Measurements from ENCODE around the gene ACACB. TPM values are rescaled to one million over a fixed set of nuclear protein-coding genes. Genes with fewer than 3 reads are reported as not detected.

Gene ACACB
- total RNA-seq: 64.5 TPM
- long read RNA-seq, partial matches to known transcripts: 11 of 26 reads
- long read RNA-seq, other reads (novel, unspliced or antisense): 15 of 26 reads

DNA sequence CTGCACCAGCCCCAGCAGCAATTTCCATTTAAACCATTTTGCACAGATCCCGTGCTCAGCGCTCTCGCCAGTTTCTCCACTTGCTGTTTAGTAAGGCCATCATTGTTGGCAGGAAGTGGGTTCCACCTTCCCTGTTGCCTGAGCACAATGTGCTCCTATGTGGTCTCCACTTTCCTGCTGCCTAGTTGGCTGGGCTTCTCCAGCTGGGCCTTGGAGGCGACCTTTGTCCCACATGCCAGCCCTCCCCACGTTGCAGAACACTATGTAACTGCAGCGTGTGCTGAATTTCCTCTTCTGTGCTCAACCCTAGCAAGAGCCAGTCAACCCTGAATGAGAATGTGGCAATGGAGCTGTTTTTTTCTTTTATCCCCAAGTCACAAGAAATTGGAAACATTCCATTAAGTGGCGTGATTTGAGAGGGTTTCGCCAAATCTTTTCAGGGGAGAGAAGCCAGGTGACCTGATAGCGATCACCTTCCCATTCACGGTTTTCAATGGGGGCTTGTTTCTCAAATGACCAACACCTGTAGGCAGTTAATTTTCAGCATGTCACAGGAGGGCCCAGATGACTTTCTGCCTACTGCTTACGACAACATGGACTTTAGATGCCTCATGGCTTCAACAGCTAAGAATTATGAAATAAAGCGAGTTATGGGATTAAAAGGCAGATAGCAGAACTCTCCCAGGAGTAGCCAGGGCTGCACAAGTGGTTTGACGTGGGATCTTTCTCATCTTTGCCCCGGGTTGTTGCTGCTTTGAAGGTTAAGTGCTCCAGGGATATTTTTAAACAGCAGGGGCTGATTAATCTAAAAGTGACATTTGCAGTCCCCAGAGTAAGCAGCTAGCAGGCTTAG is at the start of gene ACACB:
TSS of gene ACACB (plus strand) at position 830 of the 853 bp plus-strand sequence. CDS start 22,819 bp downstream, outside the sequence.
- intact Hi-C loops (cut with DNase I): loop anchor here (2.0 kb wide), 1 partner anchor 43 kb away; no protein-coding TSS in a partner anchor
- no peak for DNase-seq (ENCODE audit: low spot score)

- intact Hi-C loops (cut with DNase I): no loop called here
- DNase-seq (ENCODE audit: low spot score): no peak
Measured at GRCh38 chr12:109069307-109070271, 46.8 kb upstream of the ACACB start.

GRCh38 chr12:109074866-109075265 is 41.5 kb upstream of the ACACB start:
- intact Hi-C loops (cut with DNase I): no loop called here
- DNase-seq (ENCODE audit: low spot score): no peak

DNA sequence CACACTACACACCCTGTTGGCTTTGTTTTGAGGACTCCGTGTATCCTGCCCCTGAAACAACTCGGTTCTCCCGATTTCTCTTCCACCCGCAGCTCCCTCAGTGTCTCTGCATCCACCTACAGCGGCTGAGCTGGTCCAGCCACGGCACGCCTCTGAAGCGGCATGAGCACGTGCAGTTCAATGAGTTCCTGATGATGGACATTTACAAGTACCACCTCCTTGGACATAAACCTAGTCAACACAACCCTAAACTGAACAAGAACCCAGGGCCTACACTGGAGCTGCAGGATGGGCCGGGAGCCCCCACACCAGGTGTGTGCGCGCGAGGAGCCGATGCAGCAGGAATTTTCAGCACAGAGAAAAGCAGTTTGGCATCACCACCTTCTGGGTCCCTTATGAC is 33.6 kb upstream of the ACACB start:
- no peak for DNase-seq (ENCODE audit: low spot score)
- intact Hi-C loops (cut with DNase I): no loop called here

DNA sequence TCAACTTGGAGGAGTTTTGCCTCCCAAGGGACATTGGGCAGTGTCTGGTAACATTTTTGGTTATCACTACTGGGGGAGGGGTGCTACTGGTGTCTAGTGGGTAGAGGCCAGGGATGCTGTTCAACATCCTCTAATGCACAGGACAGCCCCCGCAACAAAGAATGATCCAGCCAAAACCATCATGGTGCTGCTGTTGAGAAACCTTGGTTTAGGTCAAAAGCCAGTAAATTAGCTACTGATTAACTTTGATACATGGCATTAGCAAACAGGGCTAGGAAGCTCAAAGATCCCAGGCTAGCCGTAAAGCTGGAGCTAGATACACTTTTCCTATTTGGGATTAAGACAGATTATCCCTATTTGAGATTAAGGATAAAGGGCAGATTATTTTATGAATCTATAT is 32.0 kb upstream of the ACACB start:
- intact Hi-C loops (cut with DNase I): no loop called here
- DNase-seq (ENCODE audit: low spot score): no peak

- DNase-seq (ENCODE audit: low spot score): no peak
- intact Hi-C loops (cut with DNase I): no loop called here
Measured at GRCh38 chr12:109085590-109085989, 30.8 kb upstream of the ACACB start.

DNA sequence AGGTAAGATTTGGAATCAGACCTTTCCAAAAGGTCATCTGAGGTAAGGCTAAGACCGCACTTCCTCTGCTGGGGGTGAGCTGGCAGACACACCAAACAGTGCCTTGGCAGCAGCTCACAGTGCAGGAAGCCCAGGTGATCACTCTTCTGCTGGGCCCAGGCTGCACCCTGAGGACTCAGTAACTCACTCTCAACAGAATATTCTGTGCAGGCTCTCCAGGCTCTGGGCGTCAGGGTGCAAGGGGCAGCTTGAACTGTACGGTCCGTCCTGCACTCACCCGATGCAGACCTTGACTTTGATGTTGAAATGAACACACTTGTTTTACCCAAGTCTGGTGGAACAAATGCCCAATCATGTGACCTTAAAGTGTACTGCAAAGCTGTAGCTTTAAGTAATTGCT is 29.1 kb upstream of the ACACB start:
- DNase-seq (ENCODE audit: low spot score): no peak
- intact Hi-C loops (cut with DNase I): no loop called here

DNA sequence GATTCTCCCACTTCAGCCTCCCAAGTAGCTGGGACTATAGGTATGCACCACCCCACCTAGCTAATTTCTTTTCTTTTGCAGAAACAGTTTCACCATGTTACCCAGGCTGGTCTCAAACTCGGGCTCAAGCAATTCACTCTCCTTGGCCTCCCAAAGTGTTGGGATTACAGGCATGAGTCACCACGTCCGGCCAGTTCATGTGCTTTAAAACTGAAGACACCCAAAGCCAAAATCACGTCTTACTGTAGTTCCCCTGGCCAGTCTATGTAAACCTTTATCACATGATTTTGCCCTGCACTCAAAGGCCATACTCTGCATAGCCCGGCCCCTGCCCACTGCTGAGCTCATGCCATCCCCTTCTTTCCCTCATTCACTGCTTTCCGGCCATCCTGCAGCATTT is 27.6 kb upstream of the ACACB start:
- DNase-seq (ENCODE audit: low spot score): no peak
- intact Hi-C loops (cut with DNase I): no loop called here

GRCh38 chr12:109089683-109090082 is 26.7 kb upstream of the ACACB start:
- intact Hi-C loops (cut with DNase I): loop anchor here (5.0 to 10.0 kb wide), 3 partner anchors 137 to 285 kb away; partner anchors contain the start of gene SSH1
- DNase-seq (ENCODE audit: low spot score): no peak

- intact Hi-C loops (cut with DNase I): loop anchor here (2.0 to 10.0 kb wide), 4 partner anchors 140 to 528 kb away; partner anchors contain the start of gene SSH1
- no peak for DNase-seq (ENCODE audit: low spot score)
Measured at GRCh38 chr12:109092497-109093021, 23.8 kb upstream of the ACACB start.

DNA sequence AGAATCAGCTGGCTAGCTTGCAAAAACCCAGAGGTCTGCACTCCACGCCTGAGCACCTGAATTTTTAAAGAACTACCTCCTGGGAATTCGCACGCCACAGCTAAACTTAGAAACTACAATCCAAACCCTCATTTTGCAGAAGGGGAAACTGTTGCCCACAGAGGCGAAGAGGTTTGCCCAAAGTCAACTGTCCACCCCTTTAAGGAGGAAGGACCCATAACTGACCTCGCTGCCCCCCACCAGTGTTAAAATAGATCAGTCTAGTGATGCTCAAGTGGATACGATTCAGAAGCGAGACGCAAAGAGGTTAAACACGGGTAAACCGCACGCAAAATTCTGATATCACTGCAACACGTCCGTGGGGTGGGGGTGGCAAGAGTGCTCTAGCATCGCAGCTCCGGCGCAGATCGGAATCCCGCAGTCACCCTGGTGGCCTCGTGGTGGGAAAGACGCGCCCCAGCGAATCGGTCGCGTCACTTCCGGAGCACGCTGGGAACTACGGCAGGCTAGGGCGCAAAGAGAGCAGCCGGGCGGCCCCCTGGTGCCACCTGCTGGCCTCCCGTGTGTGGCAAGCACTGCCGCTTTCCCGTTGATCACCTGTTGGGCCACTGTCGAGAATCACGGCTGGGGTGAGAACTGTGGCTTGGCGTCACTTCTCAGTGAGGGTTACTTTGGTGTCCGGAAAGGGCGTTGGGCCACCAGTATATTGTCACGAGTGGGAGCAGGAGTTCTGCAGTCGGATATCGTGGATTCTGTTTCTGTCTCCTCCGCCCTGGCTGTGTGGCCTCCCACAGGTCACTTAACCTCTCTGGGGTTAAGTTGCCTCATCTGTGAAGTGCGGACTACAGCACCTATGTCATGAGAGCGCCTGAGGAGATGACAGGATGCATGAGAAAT is 23.1 kb upstream of the ACACB start, which contains the start of gene ALKBH2:
TSS of gene ALKBH2 (minus strand) at position 451 of the 897 bp plus-strand sequence. CDS start 686 bp downstream, outside the sequence.
- peak; percentile 97 for DNase-seq (ENCODE audit: low spot score)
- intact Hi-C loops (cut with DNase I): loop anchor here (2.0 to 10.0 kb wide), 4 partner anchors 141 to 528 kb away; partner anchors contain the start of gene SSH1

- no peak for DNase-seq (ENCODE audit: low spot score)
- intact Hi-C loops (cut with DNase I): loop anchor here (10.0 kb wide), 1 partner anchor 292 kb away; no protein-coding TSS in a partner anchor
Measured at GRCh38 chr12:109097140-109097434, 19.3 kb upstream of the ACACB start.

DNA sequence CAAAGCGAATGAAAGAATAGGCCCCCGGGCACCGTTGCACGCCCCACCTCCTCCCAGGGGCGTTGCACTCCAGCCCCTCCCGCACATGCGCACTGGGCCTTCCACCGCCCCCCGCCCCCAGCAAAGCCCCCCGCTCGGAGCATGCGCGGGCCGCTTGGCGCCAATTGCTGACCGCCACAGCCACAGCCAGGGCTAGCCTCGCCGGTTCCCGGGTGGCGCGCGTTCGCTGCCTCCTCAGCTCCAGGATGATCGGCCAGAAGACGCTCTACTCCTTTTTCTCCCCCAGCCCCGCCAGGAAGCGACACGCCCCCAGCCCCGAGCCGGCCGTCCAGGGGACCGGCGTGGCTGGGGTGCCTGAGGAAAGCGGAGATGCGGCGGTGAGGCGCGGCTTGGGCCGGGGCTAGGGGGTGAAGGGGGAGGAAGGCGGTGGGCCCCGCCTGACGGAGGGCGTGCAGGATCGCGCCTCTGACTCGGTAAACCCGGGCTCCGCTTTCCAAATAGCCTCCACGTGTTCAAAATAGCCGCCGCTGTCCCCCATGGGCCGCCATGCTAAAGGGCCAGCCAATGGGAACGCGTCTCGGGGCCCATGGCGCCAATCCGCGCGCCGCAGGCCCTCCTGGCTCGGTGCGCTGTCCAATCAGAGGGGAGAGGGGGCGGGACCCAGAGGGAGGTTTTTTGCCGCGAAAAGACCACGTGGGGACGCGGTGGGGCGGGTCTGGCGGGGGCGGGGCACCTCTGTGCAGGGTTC is 18.8 kb upstream of the ACACB start, which contains the start of gene UNG:
TSS of gene UNG (plus strand) at position 163 of the 748 bp plus-strand sequence. CDS start at position 246, 83 bp downstream.
- DNase-seq (ENCODE audit: low spot score): peak; percentile 98
- intact Hi-C loops (cut with DNase I): loop anchor here (10.0 kb wide), 1 partner anchor 293 kb away; no protein-coding TSS in a partner anchor

GRCh38 chr12:109098183-109098604 is 18.2 kb upstream of the ACACB start:
- intact Hi-C loops (cut with DNase I): loop anchor here (10.0 kb wide), 1 partner anchor 293 kb away; no protein-coding TSS in a partner anchor
- DNase-seq (ENCODE audit: low spot score): no peak

DNA sequence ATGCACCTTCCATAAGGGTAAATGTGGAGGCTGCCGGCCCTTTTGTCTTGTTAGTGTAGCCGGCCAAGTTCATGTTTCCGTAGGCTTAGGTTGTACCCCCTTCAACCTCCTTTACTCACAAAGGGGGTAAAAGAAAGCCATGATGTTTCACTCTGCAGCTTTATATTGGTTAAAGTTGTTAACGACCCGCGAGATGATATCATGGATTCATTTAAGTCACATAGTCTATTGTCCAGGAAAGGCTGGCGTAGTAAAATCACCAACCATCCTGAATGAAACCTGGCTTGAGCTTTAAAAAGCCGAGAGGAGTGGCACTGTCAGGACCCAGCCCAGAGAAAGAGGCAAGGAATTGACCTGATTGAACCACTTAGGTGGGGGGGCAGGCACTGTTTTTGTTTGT is 17.7 kb upstream of the ACACB start:
- DNase-seq (ENCODE audit: low spot score): no peak
- intact Hi-C loops (cut with DNase I): loop anchor here (10.0 kb wide), 1 partner anchor 294 kb away; no protein-coding TSS in a partner anchor

GRCh38 chr12:109099431-109100020 is 16.9 kb upstream of the ACACB start:
- DNase-seq (ENCODE audit: low spot score): no peak
- intact Hi-C loops (cut with DNase I): loop anchor here (10.0 kb wide), 1 partner anchor 295 kb away; no protein-coding TSS in a partner anchor

- DNase-seq (ENCODE audit: low spot score): no peak
- intact Hi-C loops (cut with DNase I): no loop called here
Measured at GRCh38 chr12:109100741-109101140, 15.6 kb upstream of the ACACB start.
